ENCODE data around the gene RXRB.

The RXRB gene

DNA sequence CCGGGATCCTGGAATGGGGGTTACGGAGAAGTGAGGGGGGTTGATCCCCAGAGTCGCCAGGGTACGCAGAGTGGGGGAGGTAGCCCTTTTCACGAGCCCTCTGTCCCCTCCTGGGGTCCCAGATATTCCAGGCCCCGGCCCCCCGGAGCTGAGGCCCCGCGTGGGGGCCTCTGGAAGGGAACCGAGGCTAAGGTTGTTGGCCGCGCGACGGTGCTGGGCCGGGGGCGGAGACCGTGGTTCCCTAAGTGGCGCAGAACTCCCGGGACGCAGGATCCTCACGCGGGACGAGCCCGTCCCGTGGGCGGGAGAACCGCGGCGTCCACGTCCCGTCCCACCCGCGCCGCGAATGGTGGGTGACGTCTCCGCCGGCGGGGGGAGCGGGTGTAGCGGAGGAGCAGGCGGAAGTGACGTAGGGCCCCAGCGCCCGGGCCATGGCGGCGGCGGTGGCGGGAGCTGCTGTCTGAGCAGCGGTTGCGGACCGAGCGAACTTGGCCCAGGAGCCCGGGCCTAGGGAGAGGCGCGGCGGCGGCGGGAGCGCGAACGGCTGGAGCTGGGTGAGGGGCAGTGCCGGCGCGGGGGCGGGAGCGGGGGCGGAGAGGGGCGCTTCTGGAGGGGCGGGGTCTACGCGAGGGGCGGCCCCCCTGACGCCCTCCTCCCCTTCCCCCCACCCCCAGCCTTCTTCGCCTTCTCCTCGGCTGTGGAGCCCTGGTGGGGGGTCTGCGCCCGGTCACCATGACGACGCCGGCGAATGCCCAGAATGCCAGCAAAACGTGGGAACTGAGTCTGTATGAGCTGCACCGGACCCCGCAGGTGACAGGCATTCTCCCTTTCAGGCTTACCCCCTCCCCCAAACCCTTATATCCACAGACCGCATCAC is 7.9 kb upstream of the RXRB start, which contains the start of gene RING1:
RING1 (plus strand) TSS at position 410 of the 877 bp plus-strand sequence; CDS start at position 733, 323 bp downstream.
- Histone ChIP-seq H3K27me3 (ENCODE audit: control insufficient read depth, insufficient read depth, low read length) (peaks cover 71% of the 10 kb centered on the region), H3K36me3 (ENCODE audit: control insufficient read depth, insufficient read depth, low read length) (peaks cover 12% of the 10 kb centered on the region), H3K4me3 (ENCODE audit: low read depth, low read length) (peak within 1 kb of the TSS; percentile 90), H3K9me3 (ENCODE audit: control insufficient read depth, insufficient read depth, low read length) (no peaks in the 10 kb centered on the region), H3K9ac (ENCODE audit: low read depth, low read length) (peak within 1 kb of the TSS; percentile 37), H3K4me1 (ENCODE audit: control insufficient read depth, insufficient read depth, low read length) (peaks cover 13% of the 10 kb centered on the region)

GRCh38 chr6:33207552-33208090 is 7.2 kb upstream of the RXRB start:
- Histone ChIP-seq H3K27me3 (ENCODE audit: control insufficient read depth, insufficient read depth, low read length) (peaks cover 64% of the 10 kb centered on the region), H3K4me3 (ENCODE audit: low read depth, low read length) (peak overlapping the region; percentile 90), H3K9me3 (ENCODE audit: control insufficient read depth, insufficient read depth, low read length) (no peaks in the 10 kb centered on the region), H3K4me1 (ENCODE audit: control insufficient read depth, insufficient read depth, low read length) (peaks cover 13% of the 10 kb centered on the region), H3K9ac (ENCODE audit: low read depth, low read length) (peak overlapping the region; percentile 37), H3K36me3 (ENCODE audit: control insufficient read depth, insufficient read depth, low read length) (peaks cover 18% of the 10 kb centered on the region)

- H3K4me1 ChIP-seq (ENCODE audit: control insufficient read depth, insufficient read depth, low read length) = peaks cover 15% of the 10 kb centered on the region
- peak overlapping the region; percentile 90 for H3K4me3 ChIP-seq (ENCODE audit: low read depth, low read length)
- no peaks in the 10 kb centered on the region for H3K9me3 ChIP-seq (ENCODE audit: control insufficient read depth, insufficient read depth, low read length)
- H3K27me3 ChIP-seq (ENCODE audit: control insufficient read depth, insufficient read depth, low read length) = peaks cover 58% of the 10 kb centered on the region
- peaks cover 24% of the 10 kb centered on the region for H3K36me3 ChIP-seq (ENCODE audit: control insufficient read depth, insufficient read depth, low read length)
- H3K9ac ChIP-seq (ENCODE audit: low read depth, low read length) = no peak overlapping the region
Measured at GRCh38 chr6:33206864-33207551, 6.5 kb upstream of the RXRB start.

DNA sequence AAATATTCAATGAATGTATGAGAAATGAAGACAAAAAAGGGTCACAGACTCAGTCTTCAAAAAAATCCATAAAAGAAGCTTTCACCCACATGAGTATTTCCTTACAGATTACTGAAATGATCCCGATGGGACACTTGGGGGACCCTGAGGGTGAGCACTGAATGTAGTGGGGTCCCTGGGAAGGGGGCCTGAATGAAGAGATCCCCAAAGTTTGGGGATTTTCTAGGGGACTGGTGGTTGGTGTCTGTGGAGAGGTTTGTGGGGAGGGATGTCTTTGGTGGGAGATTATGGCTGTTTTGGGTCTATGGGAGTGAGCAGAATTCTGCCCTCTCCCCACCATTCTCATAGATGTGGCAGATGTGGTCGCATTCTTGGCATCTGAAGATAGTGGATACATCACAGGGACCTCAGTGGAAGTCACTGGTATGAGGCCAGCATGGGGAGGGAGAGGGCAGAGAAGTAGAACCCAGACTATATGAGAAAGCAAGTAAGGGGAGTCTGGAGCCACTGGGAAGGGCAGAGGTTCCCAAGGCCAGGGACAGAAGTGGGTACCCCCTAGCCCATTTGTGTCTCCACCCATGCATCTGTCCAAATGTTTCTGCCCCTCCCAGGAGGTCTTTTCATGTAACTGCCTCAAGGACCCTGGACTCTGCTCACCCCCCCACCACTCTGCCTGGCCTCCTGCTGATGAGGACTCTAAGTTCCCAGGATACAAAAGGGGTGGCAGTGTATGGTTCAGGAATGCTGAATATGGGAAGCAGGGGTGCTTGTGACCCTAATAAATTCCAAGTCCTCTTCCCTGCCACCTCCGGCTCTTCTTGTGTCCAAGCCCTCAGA is 5.8 kb upstream of the RXRB start:
- Histone ChIP-seq H3K9me3 (ENCODE audit: control insufficient read depth, insufficient read depth, low read length) (no peaks in the 10 kb centered on the region), H3K36me3 (ENCODE audit: control insufficient read depth, insufficient read depth, low read length) (peaks cover 29% of the 10 kb centered on the region), H3K9ac (ENCODE audit: low read depth, low read length) (no peak overlapping the region), H3K4me3 (ENCODE audit: low read depth, low read length) (peak overlapping the region; percentile 35), H3K27me3 (ENCODE audit: control insufficient read depth, insufficient read depth, low read length) (peaks cover 51% of the 10 kb centered on the region), H3K4me1 (ENCODE audit: control insufficient read depth, insufficient read depth, low read length) (peaks cover 19% of the 10 kb centered on the region)

DNA sequence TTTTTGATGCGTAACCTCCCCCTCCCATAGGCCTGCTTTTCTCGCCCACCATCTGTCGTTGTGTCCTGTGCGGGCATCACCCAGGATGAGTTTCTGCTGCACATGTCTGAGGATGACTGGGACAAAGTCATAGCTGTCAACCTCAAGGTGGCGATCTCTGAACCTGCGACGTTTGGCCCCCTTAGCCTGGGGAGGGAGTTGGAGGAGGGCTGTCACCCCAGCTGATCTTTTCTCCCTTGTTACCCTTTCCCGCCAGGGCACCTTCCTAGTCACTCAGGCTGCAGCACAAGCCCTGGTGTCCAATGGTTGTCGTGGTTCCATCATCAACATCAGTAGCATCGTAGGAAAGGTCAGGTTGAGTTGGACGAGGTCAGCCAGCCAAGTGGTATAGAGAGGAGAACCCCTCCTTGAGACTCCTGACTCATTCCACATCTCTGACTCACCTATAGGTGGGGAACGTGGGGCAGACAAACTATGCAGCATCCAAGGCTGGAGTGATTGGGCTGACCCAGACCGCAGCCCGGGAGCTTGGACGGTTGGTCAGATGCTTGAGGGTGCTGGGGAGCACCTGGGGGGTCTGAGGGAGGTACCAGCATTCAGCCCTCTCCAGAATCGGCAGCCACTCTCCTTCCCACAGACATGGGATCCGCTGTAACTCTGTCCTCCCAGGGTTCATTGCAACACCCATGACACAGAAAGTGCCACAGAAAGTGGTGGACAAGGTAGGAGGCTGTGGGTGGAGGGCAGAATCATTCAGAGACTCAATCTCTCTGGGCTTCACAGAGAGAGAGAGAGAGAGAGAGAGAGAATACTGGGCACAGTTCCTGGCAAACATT is 4.9 kb upstream of the RXRB start:
- peaks cover 29% of the 10 kb centered on the region for H3K36me3 ChIP-seq (ENCODE audit: control insufficient read depth, insufficient read depth, low read length)
- no peaks in the 10 kb centered on the region for H3K9me3 ChIP-seq (ENCODE audit: control insufficient read depth, insufficient read depth, low read length)
- peak overlapping the region; percentile 73 for H3K9ac ChIP-seq (ENCODE audit: low read depth, low read length)
- peak overlapping the region; percentile 79 for H3K4me3 ChIP-seq (ENCODE audit: low read depth, low read length)
- peaks cover 19% of the 10 kb centered on the region for H3K4me1 ChIP-seq (ENCODE audit: control insufficient read depth, insufficient read depth, low read length)
- peaks cover 45% of the 10 kb centered on the region for H3K27me3 ChIP-seq (ENCODE audit: control insufficient read depth, insufficient read depth, low read length)

DNA sequence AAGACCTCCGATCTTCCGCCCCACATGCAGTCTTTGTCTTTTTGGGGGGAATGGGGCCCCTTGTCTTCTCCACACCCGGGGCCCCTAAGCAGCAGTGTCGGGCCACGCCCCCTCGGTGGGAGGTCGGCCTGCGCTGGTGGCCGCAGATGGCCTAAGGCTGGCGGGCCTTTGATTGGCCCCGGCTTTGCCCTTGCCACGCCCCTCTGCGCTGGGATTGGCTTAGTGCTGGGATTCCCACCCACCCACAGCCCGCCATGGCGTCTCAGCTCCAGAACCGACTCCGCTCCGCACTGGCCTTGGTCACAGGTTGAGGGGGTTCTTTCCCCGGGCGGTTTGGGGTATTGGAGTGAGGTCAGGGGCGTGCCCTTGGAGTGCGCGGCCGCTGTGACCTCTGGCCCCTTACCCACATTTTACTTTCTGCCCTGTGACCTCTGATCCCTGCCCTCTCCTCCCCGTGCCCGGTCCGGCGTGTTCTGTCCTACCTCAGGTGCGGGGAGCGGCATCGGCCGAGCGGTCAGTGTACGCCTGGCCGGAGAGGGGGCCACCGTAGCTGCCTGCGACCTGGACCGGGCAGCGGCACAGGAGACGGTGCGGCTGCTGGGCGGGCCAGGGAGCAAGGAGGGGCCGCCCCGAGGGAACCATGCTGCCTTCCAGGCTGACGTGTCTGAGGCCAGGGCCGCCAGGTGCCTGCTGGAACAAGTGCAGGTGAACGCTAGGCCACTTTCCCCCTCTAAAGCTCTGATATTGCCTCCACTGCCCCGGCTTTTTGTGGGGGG is 4.1 kb upstream of the RXRB start, which contains the start of gene HSD17B8:
HSD17B8 (plus strand) TSS at position 241 of the 776 bp plus-strand sequence; CDS start at position 255, 14 bp downstream.
- peaks cover 19% of the 10 kb centered on the region for H3K4me1 ChIP-seq (ENCODE audit: control insufficient read depth, insufficient read depth, low read length)

DNA sequence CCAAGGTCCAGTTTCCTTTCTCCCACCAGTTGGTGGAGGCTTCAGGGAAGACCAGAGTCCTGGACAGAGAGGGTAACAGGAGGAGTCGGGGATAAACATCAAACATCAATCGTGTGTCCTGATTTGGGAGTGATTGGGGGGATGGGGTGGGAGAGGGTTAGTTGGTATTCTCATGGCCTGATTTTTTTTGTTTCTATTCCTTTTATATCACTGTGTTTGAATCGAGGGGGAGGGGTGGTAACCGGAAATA is 3.6 kb upstream of the RXRB start:
- peaks cover 19% of the 10 kb centered on the region for H3K4me1 ChIP-seq (ENCODE audit: control insufficient read depth, insufficient read depth, low read length)
- H3K4me3 ChIP-seq (ENCODE audit: low read depth, low read length) = peak overlapping the region; percentile 23
- no peaks in the 10 kb centered on the region for H3K9me3 ChIP-seq (ENCODE audit: control insufficient read depth, insufficient read depth, low read length)
- peaks cover 31% of the 10 kb centered on the region for H3K27me3 ChIP-seq (ENCODE audit: control insufficient read depth, insufficient read depth, low read length)
- peaks cover 25% of the 10 kb centered on the region for H3K36me3 ChIP-seq (ENCODE audit: control insufficient read depth, insufficient read depth, low read length)
- H3K9ac ChIP-seq (ENCODE audit: low read depth, low read length) = no peak overlapping the region

More for the DNA sequence above, 4.1 kb upstream of the RXRB start, which contains the start of gene HSD17B8:
- Histone ChIP-seq H3K27me3 (ENCODE audit: control insufficient read depth, insufficient read depth, low read length) (peaks cover 37% of the 10 kb centered on the region), H3K4me3 (ENCODE audit: low read depth, low read length) (peak within 1 kb of the TSS; percentile 79), H3K9ac (ENCODE audit: low read depth, low read length) (peak within 1 kb of the TSS; percentile 73), H3K9me3 (ENCODE audit: control insufficient read depth, insufficient read depth, low read length) (no peaks in the 10 kb centered on the region), H3K36me3 (ENCODE audit: control insufficient read depth, insufficient read depth, low read length) (peaks cover 25% of the 10 kb centered on the region)

DNA sequence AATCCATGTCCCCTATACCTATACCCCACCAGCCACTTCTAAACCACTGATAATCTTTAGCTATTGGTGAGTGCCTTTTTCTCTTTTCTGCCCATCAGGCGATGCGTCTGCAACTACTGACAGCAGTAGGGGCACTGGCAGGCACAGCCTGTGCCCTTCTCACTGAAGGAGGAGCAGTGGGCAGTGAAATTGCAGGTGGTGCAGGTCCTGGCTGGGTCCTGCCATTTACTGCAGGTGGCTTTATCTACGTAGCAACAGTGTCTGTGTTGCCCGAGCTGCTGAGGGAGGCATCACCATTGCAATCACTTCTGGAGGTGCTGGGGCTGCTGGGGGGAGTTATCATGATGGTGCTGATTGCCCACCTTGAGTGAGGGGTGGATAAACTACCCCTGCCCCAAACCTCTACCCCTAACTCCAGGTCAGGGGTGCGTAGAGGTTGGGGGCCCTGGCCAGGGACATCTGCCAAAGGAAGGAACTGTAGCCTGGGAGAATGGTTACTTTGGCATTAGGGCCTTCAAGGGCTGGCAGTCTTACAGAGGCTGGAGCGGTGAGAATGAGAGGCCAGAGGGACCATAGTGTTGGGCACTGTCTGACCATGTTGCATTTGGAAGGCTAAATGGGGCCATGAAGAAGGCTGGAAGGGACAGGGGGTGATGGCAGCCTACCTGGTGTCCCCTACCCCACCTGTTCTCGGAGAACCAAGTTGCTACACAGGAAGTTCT is 3.1 kb upstream of the RXRB start:
- Histone ChIP-seq H3K36me3 (ENCODE audit: control insufficient read depth, insufficient read depth, low read length) (peaks cover 25% of the 10 kb centered on the region), H3K9ac (ENCODE audit: low read depth, low read length) (no peak overlapping the region), H3K27me3 (ENCODE audit: control insufficient read depth, insufficient read depth, low read length) (peaks cover 28% of the 10 kb centered on the region), H3K4me3 (ENCODE audit: low read depth, low read length) (peak overlapping the region; percentile 23), H3K9me3 (ENCODE audit: control insufficient read depth, insufficient read depth, low read length) (no peaks in the 10 kb centered on the region), H3K4me1 (ENCODE audit: control insufficient read depth, insufficient read depth, low read length) (peaks cover 16% of the 10 kb centered on the region)

- Histone ChIP-seq H3K4me3 (ENCODE audit: low read depth, low read length) (no peak overlapping the region), H3K9ac (ENCODE audit: low read depth, low read length) (no peak overlapping the region), H3K9me3 (ENCODE audit: control insufficient read depth, insufficient read depth, low read length) (no peaks in the 10 kb centered on the region), H3K4me1 (ENCODE audit: control insufficient read depth, insufficient read depth, low read length) (peaks cover 19% of the 10 kb centered on the region), H3K36me3 (ENCODE audit: control insufficient read depth, insufficient read depth, low read length) (peaks cover 25% of the 10 kb centered on the region), H3K27me3 (ENCODE audit: control insufficient read depth, insufficient read depth, low read length) (peaks cover 26% of the 10 kb centered on the region)
Measured at GRCh38 chr6:33202799-33203198, 2.3 kb upstream of the RXRB start.

DNA sequence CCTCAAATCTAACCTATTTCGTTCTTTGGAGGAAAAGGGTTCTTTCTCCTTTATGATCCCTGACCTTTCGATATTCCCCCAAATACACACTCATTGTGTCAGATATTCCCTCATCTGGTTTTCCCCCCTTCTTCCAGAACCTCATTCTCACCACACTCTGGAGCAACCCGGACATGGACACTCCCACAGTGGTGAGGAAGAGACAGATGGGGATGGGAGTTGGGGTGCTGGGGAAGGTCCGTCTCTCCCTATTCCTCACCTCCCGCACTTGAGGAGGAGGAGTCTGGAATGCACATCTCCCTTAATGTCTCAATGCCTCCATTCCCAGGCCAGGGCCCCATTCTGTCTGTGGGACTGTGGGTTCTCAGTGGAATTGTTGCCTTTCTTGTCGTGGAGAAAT is 1.5 kb upstream of the RXRB start:
- peaks cover 24% of the 10 kb centered on the region for H3K4me1 ChIP-seq (ENCODE audit: control insufficient read depth, insufficient read depth, low read length)
- peaks cover 25% of the 10 kb centered on the region for H3K36me3 ChIP-seq (ENCODE audit: control insufficient read depth, insufficient read depth, low read length)
- H3K9me3 ChIP-seq (ENCODE audit: control insufficient read depth, insufficient read depth, low read length) = no peaks in the 10 kb centered on the region
- peak overlapping the region; percentile 99 for H3K4me3 ChIP-seq (ENCODE audit: low read depth, low read length)
- H3K27me3 ChIP-seq (ENCODE audit: control insufficient read depth, insufficient read depth, low read length) = peaks cover 20% of the 10 kb centered on the region
- H3K9ac ChIP-seq (ENCODE audit: low read depth, low read length) = no peak overlapping the region

Data from iPS-15b (cell line).